ENCODE results near the gene DPYSL3.

GRCh38 chr5:147431586-147431985 lies 78.3 kb downstream of the DPYSL3 start:
- TF ChIP-seq YY1 (IDR thresholded peaks at IDR 0.05) (no peak), JUND (IDR thresholded peaks at IDR 0.05) (no peak), CTCF (IDR thresholded peaks at IDR 0.05; ENCODE audit: low read depth, low read length, missing input control) (no peak), ZBTB33 (IDR thresholded peaks at IDR 0.05) (no peak)

Measured in liver (tissue), 3 donors.